Retinal pigment epithelial cell (primary cell): ENCODE data around the gene KCNAB1.

Experiments used
- DNase-seq: peaks from one replicate; pipeline ENCODE4 v3.0.0-alpha.2; 2010; ENCODE audit warnings: low read depth
- H3K4me3 ChIP-seq: 2 replicates; pipeline ENCODE4 v1.5.1; 2011; ENCODE audit warnings: mild to moderate bottlenecking, low read length, control low read depth, moderate library complexity
- TF ChIP-seq, protein P1 (sequence below): conservative IDR thresholded peaks from 2 replicates; pipeline ENCODE4 v1.5.1; 2011; ENCODE audit warnings: low read depth, low read length, control low read depth, inconsistent platforms

KCNAB1 gene

DNA sequence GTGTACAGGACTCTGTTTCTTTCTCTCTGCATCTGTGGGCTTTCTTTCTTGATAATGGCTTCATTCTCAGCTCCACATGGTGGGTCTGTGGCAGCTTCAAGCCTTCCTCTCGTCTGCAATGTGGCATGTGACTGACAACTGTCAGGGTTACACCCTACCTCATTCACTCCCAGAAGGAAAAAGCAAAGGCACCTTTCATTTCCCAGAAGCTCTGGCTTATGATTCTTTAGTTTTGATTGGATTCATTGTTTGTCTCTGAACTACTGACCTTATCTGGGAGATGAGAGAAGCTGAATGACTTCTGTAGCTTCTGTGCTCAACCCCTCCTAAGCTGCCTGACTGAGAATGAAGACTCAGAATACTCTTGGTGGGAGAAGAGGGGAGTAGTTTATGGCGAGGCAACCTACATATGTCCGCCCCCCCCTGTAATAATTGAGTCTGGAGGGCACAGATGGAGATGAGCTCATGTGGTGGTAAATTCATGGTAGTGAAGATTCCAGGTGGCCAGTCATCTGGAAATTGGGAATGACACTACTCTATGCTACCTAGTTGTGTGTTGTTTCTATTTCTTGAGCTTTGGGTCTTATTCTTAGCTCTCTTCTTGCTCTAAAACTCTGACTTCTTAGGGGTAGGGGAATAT, 38.4 kb downstream of the KCNAB1 start:
- no peak overlapping the region for H3K4me3 ChIP-seq
- TF ChIP-seq, protein P1, sequence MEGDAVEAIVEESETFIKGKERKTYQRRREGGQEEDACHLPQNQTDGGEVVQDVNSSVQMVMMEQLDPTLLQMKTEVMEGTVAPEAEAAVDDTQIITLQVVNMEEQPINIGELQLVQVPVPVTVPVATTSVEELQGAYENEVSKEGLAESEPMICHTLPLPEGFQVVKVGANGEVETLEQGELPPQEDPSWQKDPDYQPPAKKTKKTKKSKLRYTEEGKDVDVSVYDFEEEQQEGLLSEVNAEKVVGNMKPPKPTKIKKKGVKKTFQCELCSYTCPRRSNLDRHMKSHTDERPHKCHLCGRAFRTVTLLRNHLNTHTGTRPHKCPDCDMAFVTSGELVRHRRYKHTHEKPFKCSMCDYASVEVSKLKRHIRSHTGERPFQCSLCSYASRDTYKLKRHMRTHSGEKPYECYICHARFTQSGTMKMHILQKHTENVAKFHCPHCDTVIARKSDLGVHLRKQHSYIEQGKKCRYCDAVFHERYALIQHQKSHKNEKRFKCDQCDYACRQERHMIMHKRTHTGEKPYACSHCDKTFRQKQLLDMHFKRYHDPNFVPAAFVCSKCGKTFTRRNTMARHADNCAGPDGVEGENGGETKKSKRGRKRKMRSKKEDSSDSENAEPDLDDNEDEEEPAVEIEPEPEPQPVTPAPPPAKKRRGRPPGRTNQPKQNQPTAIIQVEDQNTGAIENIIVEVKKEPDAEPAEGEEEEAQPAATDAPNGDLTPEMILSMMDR, result no peak
- no peak for DNase-seq

GRCh38 chr3:156160647-156161046, 40.3 kb downstream of the KCNAB1 start:
- no peak overlapping the region for H3K4me3 ChIP-seq
- TF ChIP-seq, protein P1, result no peak
- no peak for DNase-seq

- TF ChIP-seq, protein P1, result no peak
- no peak for DNase-seq
Measured at GRCh38 chr3:156161172-156161571, 40.8 kb downstream of the KCNAB1 start.

GRCh38 chr3:156163848-156164247, 43.5 kb downstream of the KCNAB1 start:
- no peak overlapping the region for H3K4me3 ChIP-seq
- DNase-seq, result no peak
- TF ChIP-seq, protein P1, result no peak

More at GRCh38 chr3:156161172-156161571, 40.8 kb downstream of the KCNAB1 start:
- H3K4me3 ChIP-seq, result no peak overlapping the region

DNA sequence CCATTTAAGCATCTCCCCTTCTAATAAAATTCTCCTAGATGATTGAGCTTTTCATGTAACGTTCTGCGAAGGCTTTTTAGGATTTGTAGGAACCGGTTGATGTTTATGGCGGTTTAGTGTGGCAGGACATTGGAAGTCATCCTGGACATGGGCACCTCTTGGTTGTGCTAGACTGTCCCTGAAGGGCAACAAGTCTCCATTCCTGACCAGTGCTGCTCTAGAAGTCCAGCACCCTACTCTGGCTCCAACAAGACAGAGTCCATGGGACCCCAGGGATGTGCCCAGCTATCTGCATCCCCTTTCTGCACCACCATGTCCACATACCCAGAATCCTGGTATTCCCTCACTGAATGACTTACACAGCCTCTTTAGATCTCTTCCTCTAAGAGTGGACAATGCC, 46.4 kb downstream of the KCNAB1 start:
- TF ChIP-seq, protein P1, result no peak
- no peak overlapping the region for H3K4me3 ChIP-seq
- no peak for DNase-seq

DNA sequence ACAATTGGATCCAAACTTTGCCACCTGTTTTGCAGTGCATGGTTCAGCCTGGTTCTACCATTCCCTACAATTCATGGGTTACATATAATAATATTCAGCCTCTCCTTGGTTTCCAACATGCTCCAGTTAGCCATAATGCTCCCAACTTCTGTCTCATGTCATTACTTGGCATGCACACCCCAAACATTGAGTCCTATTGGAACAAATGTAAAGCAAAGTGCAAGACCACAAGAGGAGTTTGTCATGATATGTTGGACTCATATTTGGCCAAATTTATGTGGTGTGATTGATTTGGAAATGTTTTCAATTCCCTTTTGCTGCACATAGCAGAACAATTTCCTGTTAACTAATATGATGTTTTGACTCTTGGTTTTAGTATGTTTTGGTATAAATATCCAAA, 50.2 kb downstream of the KCNAB1 start:
- TF ChIP-seq, protein P1, result no peak
- no peak for DNase-seq
- H3K4me3 ChIP-seq, result no peak overlapping the region

- DNase-seq, result no peak
- no peak overlapping the region for H3K4me3 ChIP-seq
- TF ChIP-seq, protein P1, result no peak
Measured at GRCh38 chr3:156171281-156172267, 51.2 kb downstream of the KCNAB1 start.
